HG03565 (cell line): ENCODE results near the gene EXOC7.
A peak's percentile ranks its signal among the peaks of the same experiment; 100 is the strongest.

Source experiments
- ATAC-seq: cut with Tn5 transposase; IDR thresholded peaks from one replicate; pipeline ENCODE4 v1.9.1; 2021; ENCODE audit warnings: mild to moderate bottlenecking, moderate library complexity; ENCODE audit not compliant: unreplicated experiment

EXOC7 gene

GRCh38 chr17:76103274-76104139, at the start of gene EXOC7:
TSS of gene EXOC7 (minus strand) at chr17:76103787. CDS start at chr17:76103692, 95 bp downstream.
- ATAC-seq, result peak; percentile 75

GRCh38 chr17:76153202-76153601, 49.6 kb upstream of the EXOC7 start:
- ATAC-seq, result no peak

DNA sequence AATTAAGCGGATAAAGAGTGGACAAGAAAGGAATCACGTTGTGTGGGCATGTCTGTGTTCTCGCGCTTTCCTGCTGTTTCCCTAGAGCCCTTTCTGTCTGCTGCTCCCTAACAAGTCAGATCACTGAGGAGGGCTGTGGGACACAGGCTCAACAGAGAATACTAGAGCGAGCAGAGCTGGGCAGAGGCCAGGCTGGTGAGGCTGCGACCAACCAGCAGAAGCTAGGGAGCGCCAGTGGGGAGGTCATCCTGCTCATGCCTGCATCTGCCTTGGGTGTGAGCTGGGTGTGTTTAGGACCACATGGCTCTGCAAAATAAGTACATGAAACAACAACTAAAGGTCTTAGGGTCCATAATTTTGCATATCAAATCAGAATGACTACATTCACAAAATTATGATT, 49.0 kb upstream of the EXOC7 start:
- no peak for ATAC-seq

DNA sequence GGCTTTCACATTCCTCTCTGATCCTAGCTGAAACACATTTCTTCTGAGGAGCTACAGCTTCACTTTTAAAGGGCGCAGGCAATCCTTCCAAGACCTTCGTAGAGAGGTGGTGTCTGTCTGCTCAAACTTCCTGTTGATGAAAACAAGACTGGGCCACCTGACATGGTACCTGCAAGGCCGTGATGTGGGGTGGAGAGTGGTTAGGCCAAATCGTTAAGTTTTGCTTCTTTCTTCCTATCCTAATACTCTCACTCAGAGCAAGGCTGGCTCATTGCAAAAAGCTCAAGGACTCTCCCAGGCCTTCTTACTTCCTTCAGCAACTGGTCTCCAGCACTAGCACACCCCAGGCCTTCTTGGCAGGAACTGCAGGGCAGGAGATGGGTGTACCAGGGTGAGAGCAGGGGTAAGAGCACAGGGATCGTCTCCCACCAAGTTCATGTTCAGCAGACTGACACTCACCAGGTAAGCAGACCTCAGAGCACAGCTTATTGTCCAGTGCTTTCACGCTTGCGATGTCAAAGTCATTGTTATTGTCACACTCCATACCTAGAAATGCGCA, 48.4 kb upstream of the EXOC7 start:
- ATAC-seq, result no peak

- ATAC-seq, result no peak
Observed at GRCh38 chr17:76150712-76151622, 47.4 kb upstream of the EXOC7 start.

GRCh38 chr17:76149214-76149613, 45.6 kb upstream of the EXOC7 start:
- no peak for ATAC-seq

DNA sequence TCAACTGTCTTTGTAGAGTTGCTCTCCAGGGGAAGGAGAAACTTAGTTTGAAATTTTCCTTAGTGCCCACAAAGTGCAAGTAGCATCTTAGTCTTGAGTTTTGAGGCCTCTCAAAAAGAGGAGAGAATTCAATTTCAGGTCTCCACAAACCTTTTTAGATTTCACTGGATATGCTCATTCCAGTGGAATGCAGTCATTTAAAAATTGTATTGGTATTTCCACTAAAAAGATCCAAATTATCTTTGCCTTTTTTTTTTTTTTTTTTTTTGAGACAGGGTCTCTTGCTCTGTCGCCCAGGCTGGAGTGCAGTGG, 44.4 kb upstream of the EXOC7 start:
- ATAC-seq, result no peak

DNA sequence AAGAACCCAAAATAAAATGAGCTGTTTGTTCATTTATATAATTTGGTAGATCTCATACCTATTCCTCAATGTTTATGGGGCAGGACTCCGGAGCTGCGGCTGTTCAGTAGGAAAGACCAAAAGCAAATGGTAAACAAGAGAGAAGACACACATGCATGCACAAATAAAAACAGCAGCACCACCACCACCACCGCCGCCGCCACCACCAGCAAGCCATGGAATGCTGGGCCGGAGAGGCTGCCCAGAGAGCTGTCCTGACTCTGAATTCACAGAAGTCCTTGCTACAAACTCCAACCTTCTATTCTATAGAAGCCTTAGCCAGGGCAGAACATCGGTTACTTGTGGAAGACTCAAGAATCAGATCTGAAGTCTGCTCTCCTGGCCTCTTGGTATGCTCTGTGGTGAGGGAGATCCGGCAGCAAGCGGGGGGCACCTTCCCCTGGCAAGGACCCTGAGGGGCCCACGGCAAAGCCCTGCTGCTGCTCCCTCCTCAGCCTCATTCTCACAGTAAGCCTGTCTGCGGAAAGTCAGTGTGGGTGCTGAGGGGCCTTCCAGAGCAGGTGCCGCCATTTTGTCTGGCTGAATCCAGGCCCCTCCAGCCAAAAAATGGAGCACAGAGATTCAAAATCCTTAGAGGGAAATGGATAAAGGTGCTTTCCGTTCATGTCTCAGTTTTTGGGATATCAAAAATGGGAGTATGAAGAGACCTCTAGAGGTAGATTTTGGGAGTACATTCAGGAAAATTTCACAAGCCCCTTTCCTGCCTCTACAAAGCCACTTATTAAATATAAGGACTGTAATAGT, 43.8 kb upstream of the EXOC7 start:
- ATAC-seq, result no peak

- no peak for ATAC-seq
Observed at GRCh38 chr17:76146053-76146851, 42.7 kb upstream of the EXOC7 start.

GRCh38 chr17:76145231-76146052, 41.9 kb upstream of the EXOC7 start:
- ATAC-seq, result no peak

DNA sequence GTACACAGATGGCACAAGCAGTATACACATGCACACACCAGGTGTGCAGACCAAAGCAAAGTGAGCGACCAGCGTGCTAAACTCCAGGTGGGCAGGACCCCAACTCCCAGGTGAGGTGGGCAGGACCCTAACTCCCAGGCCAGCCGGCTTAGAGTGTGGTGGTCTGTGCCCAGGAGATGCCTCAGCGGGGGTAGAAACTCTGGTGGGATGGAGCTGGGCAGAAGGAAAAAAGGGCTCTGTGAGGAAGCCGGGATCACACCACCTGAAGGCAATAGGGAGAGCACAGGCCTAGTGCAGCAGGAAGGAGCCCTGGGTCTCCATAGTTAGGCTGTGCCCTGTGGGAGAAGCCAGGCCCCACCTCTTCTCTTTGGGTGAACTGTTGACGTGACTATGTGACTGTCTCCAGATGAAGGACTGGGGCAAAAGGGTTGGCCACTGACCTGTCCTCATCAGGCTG, 39.0 kb upstream of the EXOC7 start:
- ATAC-seq, result no peak

GRCh38 chr17:76142039-76142584, 38.5 kb upstream of the EXOC7 start:
- no peak for ATAC-seq

- peak; percentile 72 for ATAC-seq
Observed at GRCh38 chr17:76141212-76142038, 37.8 kb upstream of the EXOC7 start, which contains the start of gene FOXJ1. TSS of gene FOXJ1 (minus strand) at chr17:76141245. CDS start at chr17:76140395, 850 bp downstream.

GRCh38 chr17:76140661-76141211, 37.1 kb upstream of the EXOC7 start:
- ATAC-seq, result no peak

DNA sequence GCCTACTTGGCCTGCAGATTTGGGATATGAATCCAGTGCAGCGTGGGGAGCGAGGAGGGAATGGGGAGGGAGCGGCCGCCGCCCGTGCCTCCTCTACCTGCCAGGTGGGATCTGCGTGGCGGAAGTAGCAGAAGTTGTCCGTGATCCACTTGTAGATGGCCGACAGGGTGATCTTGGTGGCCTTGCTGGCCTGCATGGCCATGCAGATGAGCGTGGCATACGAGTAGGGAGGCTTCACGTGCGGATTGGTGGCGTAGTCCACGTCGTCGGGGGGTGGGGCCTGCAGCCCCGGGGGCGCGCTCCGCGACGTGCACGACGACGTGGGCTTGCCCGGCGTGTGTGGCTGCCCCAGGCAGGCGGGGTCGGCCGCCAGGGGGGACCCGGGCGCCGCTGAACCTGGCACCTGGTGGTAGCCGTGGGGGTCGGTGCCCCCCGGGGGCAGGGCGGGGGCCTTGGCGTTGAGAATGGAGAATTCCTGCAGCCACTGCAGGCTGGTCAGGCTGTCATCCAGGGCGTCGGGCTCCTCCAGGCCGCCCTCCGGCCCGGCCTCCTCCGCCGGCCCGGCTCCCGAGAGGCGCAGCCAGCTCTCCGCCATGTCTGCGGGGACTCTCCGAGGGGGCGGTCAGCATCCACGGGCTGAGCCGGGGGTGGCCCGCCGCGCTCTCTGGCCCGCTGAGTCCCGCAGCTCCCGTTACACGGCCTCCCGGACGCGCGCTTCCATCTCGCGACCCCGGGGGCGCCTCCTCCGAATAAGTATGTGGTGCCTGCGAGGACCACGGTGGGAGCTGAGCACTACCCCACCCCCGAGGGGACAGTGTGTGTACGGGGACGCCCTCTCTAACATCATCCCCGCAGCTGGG, 36.4 kb upstream of the EXOC7 start:
- ATAC-seq, result no peak
